ENCODE measurements around the gene LYPLA2.

The LYPLA2 gene

GRCh38 chr1:23804183-23804835 is 13.4 kb downstream of the LYPLA2 start:
- H4K20me1 ChIP-seq (ENCODE audit: control insufficient read depth, insufficient read depth, low read depth, low read length) = no peaks in the 10 kb centered on the region
- H3K36me3 ChIP-seq (ENCODE audit: control insufficient read depth, low read length) = no peaks in the 10 kb centered on the region
- H3K27ac ChIP-seq (ENCODE audit: low read depth, low read length) = no peak overlapping the region
- no peak overlapping the region for H3K4me2 ChIP-seq (ENCODE audit: low read length)
- H3K4me1 ChIP-seq (ENCODE audit: control insufficient read depth, low read length) = peaks cover 18% of the 10 kb centered on the region
- H3K27me3 ChIP-seq (ENCODE audit: control insufficient read depth, low read length) = no peaks in the 10 kb centered on the region
- H3F3A ChIP-seq (ENCODE audit: control insufficient read depth, insufficient read depth) = no peaks in the 10 kb centered on the region
- H3K9me2 ChIP-seq (replicated peaks; ENCODE audit: control insufficient read depth, low read length) = no peaks in the 10 kb centered on the region
- H3K9me3 ChIP-seq (ENCODE audit: control insufficient read depth, insufficient read depth, low read length) = no peaks in the 10 kb centered on the region
- peaks cover 9% of the 10 kb centered on the region for H3K79me2 ChIP-seq (ENCODE audit: control insufficient read depth, low read length)
- TF ChIP-seq EZH2phosphoT487 (IDR thresholded peaks at IDR 0.05; ENCODE audit: borderline replicate concordance, low read length) (no peak), CTCF (IDR thresholded peaks at IDR 0.05; ENCODE audit: low read depth, low read length, poor library complexity, severe bottlenecking) (peak; percentile 54)
- no peak overlapping the region for H3K4me3 ChIP-seq (ENCODE audit: low read length)

- Histone ChIP-seq H3K4me3 (ENCODE audit: low read length) (no peak overlapping the region), H3K9me3 (ENCODE audit: control insufficient read depth, insufficient read depth, low read length) (no peaks in the 10 kb centered on the region), H3K36me3 (ENCODE audit: control insufficient read depth, low read length) (no peaks in the 10 kb centered on the region), H3K27ac (ENCODE audit: low read depth, low read length) (no peak overlapping the region), H3K4me1 (ENCODE audit: control insufficient read depth, low read length) (peaks cover 18% of the 10 kb centered on the region), H3K4me2 (ENCODE audit: low read length) (no peak overlapping the region), H4K20me1 (ENCODE audit: control insufficient read depth, insufficient read depth, low read depth, low read length) (no peaks in the 10 kb centered on the region), H3F3A (ENCODE audit: control insufficient read depth, insufficient read depth) (no peaks in the 10 kb centered on the region), H3K9me2 (replicated peaks; ENCODE audit: control insufficient read depth, low read length) (no peaks in the 10 kb centered on the region), H3K79me2 (ENCODE audit: control insufficient read depth, low read length) (peaks cover 4% of the 10 kb centered on the region), H3K27me3 (ENCODE audit: control insufficient read depth, low read length) (no peaks in the 10 kb centered on the region)
- no peak for TF ChIP-seq EZH2phosphoT487 (IDR thresholded peaks at IDR 0.05; ENCODE audit: borderline replicate concordance, low read length)
- TF ChIP-seq CTCF (IDR thresholded peaks at IDR 0.05; ENCODE audit: low read depth, low read length, poor library complexity, severe bottlenecking) = no peak
Observed at GRCh38 chr1:23805025-23805424, 14.1 kb downstream of the LYPLA2 start.

- H3K4me2 ChIP-seq (ENCODE audit: low read length) = no peak overlapping the region
- H3K79me2 ChIP-seq (ENCODE audit: control insufficient read depth, low read length) = no peaks in the 10 kb centered on the region
- no peak overlapping the region for H3K4me3 ChIP-seq (ENCODE audit: low read length)
- H3K36me3 ChIP-seq (ENCODE audit: control insufficient read depth, low read length) = no peaks in the 10 kb centered on the region
- TF ChIP-seq CTCF (IDR thresholded peaks at IDR 0.05; ENCODE audit: low read depth, low read length, poor library complexity, severe bottlenecking) (no peak), EZH2phosphoT487 (IDR thresholded peaks at IDR 0.05; ENCODE audit: borderline replicate concordance, low read length) (no peak)
- no peaks in the 10 kb centered on the region for H3F3A ChIP-seq (ENCODE audit: control insufficient read depth, insufficient read depth)
- no peak overlapping the region for H3K27ac ChIP-seq (ENCODE audit: low read depth, low read length)
- H3K27me3 ChIP-seq (ENCODE audit: control insufficient read depth, low read length) = no peaks in the 10 kb centered on the region
- H3K9me3 ChIP-seq (ENCODE audit: control insufficient read depth, insufficient read depth, low read length) = no peaks in the 10 kb centered on the region
- no peaks in the 10 kb centered on the region for H4K20me1 ChIP-seq (ENCODE audit: control insufficient read depth, insufficient read depth, low read depth, low read length)
- H3K4me1 ChIP-seq (ENCODE audit: control insufficient read depth, low read length) = peaks cover 28% of the 10 kb centered on the region
- H3K9me2 ChIP-seq (replicated peaks; ENCODE audit: control insufficient read depth, low read length) = no peaks in the 10 kb centered on the region
Observed at GRCh38 chr1:23806280-23806679, 15.3 kb downstream of the LYPLA2 start.

All from DOHH2 (cell line).